ENCODE data around the gene ITGA1.

GRCh38 chr5:52827815-52828214 lies 40.1 kb downstream of the ITGA1 start:
- TF ChIP-seq CTCF (IDR thresholded peaks at IDR 0.05) (no peak), POLR2A (IDR thresholded peaks at IDR 0.05) (no peak)
